LNCaP clone FGC (cell line): ENCODE results near the gene ZNF296.
A peak's percentile ranks its signal among the peaks of the same experiment; 100 is the strongest.

Experiments
- DNase-seq: peaks from one replicate; pipeline ENCODE4 v3.0.0-alpha.2; 2011; ENCODE audit warnings: low read depth
- H3K4me3 ChIP-seq: 2 replicates; pipeline ENCODE4 v1.5.1; 2011; ENCODE audit warnings: mild to moderate bottlenecking, low read depth, low read length, control low read depth
- CTCF ChIP-seq: IDR thresholded peaks from 2 replicates; pipeline ENCODE4 v1.5.1; 2012; ENCODE audit warnings: mild to moderate bottlenecking; ENCODE audit not compliant: control insufficient read depth, insufficient read depth; ENCODE audit errors: extremely low read depth

Gene ZNF296

GRCh38 chr19:45047188-45047797 lies 29.0 kb downstream of the ZNF296 start:
- no peak overlapping the region for H3K4me3 ChIP-seq
- no peak for DNase-seq
- no peak for TF ChIP-seq CTCF

GRCh38 chr19:45046355-45046754 lies 29.9 kb downstream of the ZNF296 start:
- TF ChIP-seq CTCF = no peak
- H3K4me3 ChIP-seq = no peak overlapping the region

GRCh38 chr19:45045671-45046353 lies 30.5 kb downstream of the ZNF296 start:
- DNase-seq = no peak
- peak overlapping the region; percentile 28; the same call in 1 of the 2 replicates for H3K4me3 ChIP-seq
- no peak for TF ChIP-seq CTCF

More at GRCh38 chr19:45046355-45046754, 29.9 kb downstream of the ZNF296 start:
- no peak for DNase-seq

- H3K4me3 ChIP-seq = no peak overlapping the region
- TF ChIP-seq CTCF = no peak
- DNase-seq = no peak
These were observed 35.2 kb downstream of the ZNF296 start for GRCh38 chr19:45041125-45041524.

GRCh38 chr19:45040059-45040771 lies 36.1 kb downstream of the ZNF296 start:
- no peak for TF ChIP-seq CTCF
- peak overlapping the region; percentile 68 for H3K4me3 ChIP-seq
- DNase-seq = no peak

GRCh38 chr19:45038931-45039893 lies 37.1 kb downstream of the ZNF296 start, which contains the start of gene CLASRP:
TSS of gene CLASRP (plus strand) at chr19:45039045. CDS start at chr19:45040213, 1,168 bp downstream.
- peak; percentile 30 for DNase-seq
- no peak for TF ChIP-seq CTCF
- H3K4me3 ChIP-seq = peak within 1 kb of the TSS; percentile 68
